ENCODE data around the gene G0S2. TPM values are rescaled to one million over a fixed set of nuclear protein-coding genes. Genes with fewer than 3 reads are reported as not detected.
A peak's percentile ranks its signal among the peaks of the same experiment; 100 is the strongest.

The G0S2 gene
- polyA plus RNA-seq (2013, experiment 1 of 4): not detected
- not detected for polyA plus RNA-seq (2013, experiment 2 of 4)
- 0.48 TPM for polyA plus RNA-seq (2013, experiment 3 of 4)
- polyA plus RNA-seq (2013, experiment 4 of 4): 0.36 TPM

- Histone ChIP-seq H3K27me3 (ENCODE audit: control insufficient read depth, insufficient read depth, low read length, poor library complexity, severe bottlenecking) (peaks cover 69% of the 10 kb centered on the region), H3K4me1 (ENCODE audit: control insufficient read depth, insufficient read depth, low read length) (no peaks in the 10 kb centered on the region)
Observed at GRCh38 chr1:209674957-209675564, at the start of gene G0S2. Gene G0S2, plus strand, starts transcription at chr1:209675412. Its CDS starts 273 bp downstream, at chr1:209675685.

GRCh38 chr1:209625791-209626285 lies 49.4 kb upstream of the G0S2 start:
- Histone ChIP-seq H3K4me1 (ENCODE audit: control insufficient read depth, insufficient read depth, low read length) (peaks cover 5% of the 10 kb centered on the region), H3K36me3 (ENCODE audit: control insufficient read depth, insufficient read depth, low read length) (no peaks in the 10 kb centered on the region), H3K27me3 (ENCODE audit: control insufficient read depth, insufficient read depth, low read length, poor library complexity, severe bottlenecking) (no peaks in the 10 kb centered on the region), H3K4me3 (ENCODE audit: insufficient read depth, low read depth, low read length) (no peak overlapping the region), H3K9me3 (ENCODE audit: control insufficient read depth, low read length) (no peaks in the 10 kb centered on the region), H3K27ac (ENCODE audit: insufficient read depth, low read depth, low read length, poor library complexity, severe bottlenecking) (no peak overlapping the region)
- WGBS, 2 experiments: 94% methylated on average over 18 of the region's 18 CpGs

More at GRCh38 chr1:209674957-209675564, at the start of gene G0S2:
- 2 to 3% methylated on average over 47 of the region's 47 CpGs for WGBS, 2 experiments
- H3K9me3 ChIP-seq (ENCODE audit: control insufficient read depth, low read length): no peaks in the 10 kb centered on the region
- H3K4me3 ChIP-seq (ENCODE audit: insufficient read depth, low read depth, low read length): peak within 1 kb of the TSS; percentile 45
- no peak within 1 kb of the TSS for H3K27ac ChIP-seq (ENCODE audit: insufficient read depth, low read depth, low read length, poor library complexity, severe bottlenecking)
- H3K36me3 ChIP-seq (ENCODE audit: control insufficient read depth, insufficient read depth, low read length): no peaks in the 10 kb centered on the region

GRCh38 chr1:209626346-209627026 lies 48.7 kb upstream of the G0S2 start:
- WGBS, 2 experiments: 93 to 94% methylated on average over 19 of the region's 19 CpGs

GRCh38 chr1:209627027-209627731 lies 48.0 kb upstream of the G0S2 start:
- Histone ChIP-seq H3K27ac (ENCODE audit: insufficient read depth, low read depth, low read length, poor library complexity, severe bottlenecking) (no peak overlapping the region), H3K27me3 (ENCODE audit: control insufficient read depth, insufficient read depth, low read length, poor library complexity, severe bottlenecking) (no peaks in the 10 kb centered on the region), H3K4me1 (ENCODE audit: control insufficient read depth, insufficient read depth, low read length) (peaks cover 5% of the 10 kb centered on the region), H3K36me3 (ENCODE audit: control insufficient read depth, insufficient read depth, low read length) (no peaks in the 10 kb centered on the region), H3K4me3 (ENCODE audit: insufficient read depth, low read depth, low read length) (no peak overlapping the region), H3K9me3 (ENCODE audit: control insufficient read depth, low read length) (no peaks in the 10 kb centered on the region)
- WGBS, 2 experiments: 76 to 79% methylated on average over 16 of the region's 16 CpGs

More at GRCh38 chr1:209626346-209627026, 48.7 kb upstream of the G0S2 start:
- no peak overlapping the region for H3K27ac ChIP-seq (ENCODE audit: insufficient read depth, low read depth, low read length, poor library complexity, severe bottlenecking)
- H3K36me3 ChIP-seq (ENCODE audit: control insufficient read depth, insufficient read depth, low read length): no peaks in the 10 kb centered on the region
- H3K4me3 ChIP-seq (ENCODE audit: insufficient read depth, low read depth, low read length): no peak overlapping the region
- no peaks in the 10 kb centered on the region for H3K27me3 ChIP-seq (ENCODE audit: control insufficient read depth, insufficient read depth, low read length, poor library complexity, severe bottlenecking)
- H3K9me3 ChIP-seq (ENCODE audit: control insufficient read depth, low read length): no peaks in the 10 kb centered on the region
- H3K4me1 ChIP-seq (ENCODE audit: control insufficient read depth, insufficient read depth, low read length): peaks cover 5% of the 10 kb centered on the region

GRCh38 chr1:209627732-209628196 lies 47.4 kb upstream of the G0S2 start:
- 50 to 51% methylated on average over 16 of the region's 16 CpGs for WGBS, 2 experiments
- Histone ChIP-seq H3K36me3 (ENCODE audit: control insufficient read depth, insufficient read depth, low read length) (no peaks in the 10 kb centered on the region), H3K27me3 (ENCODE audit: control insufficient read depth, insufficient read depth, low read length, poor library complexity, severe bottlenecking) (no peaks in the 10 kb centered on the region)

GRCh38 chr1:209628618-209629299 lies 46.5 kb upstream of the G0S2 start:
- H3K27ac ChIP-seq (ENCODE audit: insufficient read depth, low read depth, low read length, poor library complexity, severe bottlenecking): no peak overlapping the region
- no peaks in the 10 kb centered on the region for H3K27me3 ChIP-seq (ENCODE audit: control insufficient read depth, insufficient read depth, low read length, poor library complexity, severe bottlenecking)
- H3K4me3 ChIP-seq (ENCODE audit: insufficient read depth, low read depth, low read length): no peak overlapping the region
- no peaks in the 10 kb centered on the region for H3K36me3 ChIP-seq (ENCODE audit: control insufficient read depth, insufficient read depth, low read length)
- H3K4me1 ChIP-seq (ENCODE audit: control insufficient read depth, insufficient read depth, low read length): no peaks in the 10 kb centered on the region
- WGBS, 2 experiments: 88 to 93% methylated on average over 7 of the region's 7 CpGs
- H3K9me3 ChIP-seq (ENCODE audit: control insufficient read depth, low read length): no peaks in the 10 kb centered on the region

More at GRCh38 chr1:209627732-209628196, 47.4 kb upstream of the G0S2 start:
- peaks cover 5% of the 10 kb centered on the region for H3K4me1 ChIP-seq (ENCODE audit: control insufficient read depth, insufficient read depth, low read length)
- no peaks in the 10 kb centered on the region for H3K9me3 ChIP-seq (ENCODE audit: control insufficient read depth, low read length)
- no peak overlapping the region for H3K4me3 ChIP-seq (ENCODE audit: insufficient read depth, low read depth, low read length)
- H3K27ac ChIP-seq (ENCODE audit: insufficient read depth, low read depth, low read length, poor library complexity, severe bottlenecking): no peak overlapping the region

GRCh38 chr1:209629621-209630382 lies 45.4 kb upstream of the G0S2 start:
- Histone ChIP-seq H3K9me3 (ENCODE audit: control insufficient read depth, low read length) (no peaks in the 10 kb centered on the region), H3K36me3 (ENCODE audit: control insufficient read depth, insufficient read depth, low read length) (no peaks in the 10 kb centered on the region), H3K4me1 (ENCODE audit: control insufficient read depth, insufficient read depth, low read length) (no peaks in the 10 kb centered on the region), H3K4me3 (ENCODE audit: insufficient read depth, low read depth, low read length) (no peak overlapping the region), H3K27ac (ENCODE audit: insufficient read depth, low read depth, low read length, poor library complexity, severe bottlenecking) (no peak overlapping the region), H3K27me3 (ENCODE audit: control insufficient read depth, insufficient read depth, low read length, poor library complexity, severe bottlenecking) (no peaks in the 10 kb centered on the region)
- 94 to 97% methylated on average over 11 of the region's 11 CpGs for WGBS, 2 experiments

GRCh38 chr1:209630383-209631225 lies 44.6 kb upstream of the G0S2 start:
- no peaks in the 10 kb centered on the region for H3K4me1 ChIP-seq (ENCODE audit: control insufficient read depth, insufficient read depth, low read length)
- H3K36me3 ChIP-seq (ENCODE audit: control insufficient read depth, insufficient read depth, low read length): no peaks in the 10 kb centered on the region
- WGBS, 2 experiments: 73 to 75% methylated on average over 17 of the region's 17 CpGs
- H3K9me3 ChIP-seq (ENCODE audit: control insufficient read depth, low read length): no peaks in the 10 kb centered on the region
- H3K4me3 ChIP-seq (ENCODE audit: insufficient read depth, low read depth, low read length): no peak overlapping the region
- H3K27me3 ChIP-seq (ENCODE audit: control insufficient read depth, insufficient read depth, low read length, poor library complexity, severe bottlenecking): no peaks in the 10 kb centered on the region
- no peak overlapping the region for H3K27ac ChIP-seq (ENCODE audit: insufficient read depth, low read depth, low read length, poor library complexity, severe bottlenecking)
